ENCODE results near the gene ADAMTSL1.

Gene ADAMTSL1

GRCh38 chr9:18500451-18500850 lies 26.5 kb downstream of the ADAMTSL1 start:
- DNase-seq = no peak

- DNase-seq = no peak
Measured at GRCh38 chr9:18501949-18502348, 28.0 kb downstream of the ADAMTSL1 start.

DNA sequence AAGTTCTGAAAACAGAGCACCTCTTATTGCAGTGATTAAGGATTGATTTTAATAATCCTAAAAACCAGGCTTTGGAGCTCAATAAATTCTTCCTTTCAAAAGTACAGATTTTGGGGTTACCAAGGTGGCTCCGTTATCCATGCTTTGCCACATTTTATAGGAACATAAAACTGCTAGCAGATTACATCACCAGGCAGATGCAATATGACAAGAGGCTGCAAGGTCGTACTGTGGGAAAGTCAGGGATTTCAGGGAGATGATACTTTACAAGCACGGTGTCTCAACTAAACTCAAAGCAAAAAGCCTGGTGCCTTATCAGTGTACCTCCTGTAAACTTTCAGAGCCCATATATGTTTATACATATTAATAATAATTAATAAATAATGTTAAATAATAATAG lies 28.6 kb downstream of the ADAMTSL1 start:
- no peak for DNase-seq

DNA sequence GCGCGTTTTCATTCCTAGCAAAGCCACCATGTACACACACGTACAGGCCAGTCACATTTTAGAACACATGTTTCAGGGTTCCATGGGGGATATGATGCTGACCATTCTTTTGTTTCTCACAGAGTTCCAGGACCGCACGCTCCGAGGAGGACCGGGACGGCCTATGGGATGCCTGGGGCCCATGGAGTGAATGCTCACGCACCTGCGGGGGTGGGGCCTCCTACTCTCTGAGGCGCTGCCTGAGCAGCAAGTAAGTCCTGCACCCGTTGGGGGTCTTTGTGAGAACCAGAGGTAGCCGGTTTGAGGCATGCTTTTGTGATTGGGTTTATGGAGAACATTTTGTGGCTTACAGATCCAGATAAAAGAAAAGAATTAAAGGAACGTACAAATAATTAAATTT lies 30.8 kb downstream of the ADAMTSL1 start:
- DNase-seq = no peak

DNA sequence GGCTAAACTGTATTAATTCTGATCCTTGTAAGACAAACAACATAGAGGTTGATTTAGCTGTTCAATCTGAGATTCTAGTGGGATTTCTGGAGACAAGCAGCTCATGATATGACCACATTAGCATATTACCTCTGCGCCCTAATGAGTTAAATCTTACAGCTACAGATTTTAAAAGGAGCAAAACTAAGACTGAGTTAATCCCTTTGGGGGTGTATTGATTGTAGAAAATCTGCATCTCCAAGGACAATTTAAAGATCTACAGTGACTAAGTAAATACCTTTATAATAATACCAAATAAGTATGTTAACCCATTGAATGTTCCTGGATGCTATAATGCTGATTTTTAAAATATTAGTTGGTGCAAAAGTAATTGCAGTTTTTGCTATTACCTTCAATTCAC lies 33.2 kb downstream of the ADAMTSL1 start:
- no peak for DNase-seq

- no peak for DNase-seq
Measured at GRCh38 chr9:18516514-18516913, 42.6 kb downstream of the ADAMTSL1 start.

DNA sequence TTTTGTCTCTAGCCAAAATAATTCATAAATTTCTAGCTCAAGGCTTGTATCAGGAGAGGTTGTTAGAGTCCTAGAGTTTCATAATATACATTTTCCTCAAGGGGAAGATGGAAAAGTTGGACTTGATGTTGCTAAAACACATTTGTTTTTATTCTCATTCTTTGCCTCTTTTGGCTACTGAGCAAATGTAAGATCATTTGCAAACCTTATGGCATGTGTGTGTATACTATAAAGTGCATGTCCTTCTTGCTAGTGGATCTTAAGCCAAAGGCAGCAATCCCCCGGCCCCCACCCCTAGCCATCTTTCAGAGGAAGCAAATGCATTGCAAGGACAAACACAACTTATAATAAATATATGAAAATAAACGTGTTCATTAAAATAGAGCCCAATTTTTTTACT lies 43.0 kb downstream of the ADAMTSL1 start:
- DNase-seq = no peak

DNA sequence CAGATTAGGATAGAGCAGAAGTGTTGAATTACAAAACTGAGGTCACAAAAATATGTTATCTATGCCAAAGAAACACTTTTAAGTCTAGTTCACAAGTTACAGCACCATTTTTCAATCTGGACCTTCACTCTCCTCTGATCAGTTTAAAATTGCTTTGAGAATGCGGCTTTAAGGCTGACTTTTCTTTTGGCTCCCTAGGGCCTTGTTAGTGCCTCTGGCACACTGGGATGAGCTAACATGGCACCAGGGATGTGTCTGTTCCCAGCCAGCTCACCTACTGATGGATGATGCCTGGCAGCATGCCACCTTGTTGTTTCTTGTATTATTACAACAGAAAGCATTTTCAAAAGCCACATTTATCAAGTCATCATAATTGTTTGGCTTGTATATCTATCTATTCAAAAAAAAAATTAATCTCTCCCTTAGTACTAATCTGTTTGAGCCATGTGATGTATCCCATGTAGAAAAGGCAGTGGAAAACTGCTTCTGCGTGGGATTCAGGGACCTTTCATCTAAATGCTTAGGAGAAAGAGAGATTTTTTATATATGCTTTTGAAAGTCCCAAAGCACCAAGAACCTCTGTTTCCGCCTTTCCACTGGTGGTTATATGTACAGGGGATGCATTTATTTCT lies 46.6 kb downstream of the ADAMTSL1 start:
- no peak for DNase-seq

GRCh38 chr9:18526685-18527084 lies 52.7 kb downstream of the ADAMTSL1 start:
- DNase-seq = no peak

GRCh38 chr9:18531136-18532065 lies 57.4 kb downstream of the ADAMTSL1 start:
- no peak for DNase-seq

DNA sequence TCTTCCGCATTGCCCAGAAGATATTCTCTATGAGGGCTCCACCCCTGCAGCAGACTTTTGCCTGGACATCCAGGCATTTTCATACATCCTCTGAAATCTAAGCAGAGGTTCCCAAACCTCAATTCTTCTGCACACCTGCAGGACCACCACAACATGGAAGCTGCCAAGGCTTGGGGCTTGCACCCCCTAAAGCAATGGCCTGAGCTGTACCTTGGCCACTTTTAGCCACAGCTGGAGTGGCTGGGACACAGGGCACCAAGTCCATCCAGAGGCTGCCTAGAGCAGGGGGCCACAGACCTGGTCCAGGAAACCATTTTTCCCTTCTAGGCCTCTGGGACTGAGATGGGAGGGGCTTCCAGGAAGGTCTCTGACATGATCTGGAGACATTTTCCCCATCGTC lies 60.7 kb downstream of the ADAMTSL1 start:
- DNase-seq = no peak

GRCh38 chr9:18536554-18536953 lies 62.6 kb downstream of the ADAMTSL1 start:
- no peak for DNase-seq

DNA sequence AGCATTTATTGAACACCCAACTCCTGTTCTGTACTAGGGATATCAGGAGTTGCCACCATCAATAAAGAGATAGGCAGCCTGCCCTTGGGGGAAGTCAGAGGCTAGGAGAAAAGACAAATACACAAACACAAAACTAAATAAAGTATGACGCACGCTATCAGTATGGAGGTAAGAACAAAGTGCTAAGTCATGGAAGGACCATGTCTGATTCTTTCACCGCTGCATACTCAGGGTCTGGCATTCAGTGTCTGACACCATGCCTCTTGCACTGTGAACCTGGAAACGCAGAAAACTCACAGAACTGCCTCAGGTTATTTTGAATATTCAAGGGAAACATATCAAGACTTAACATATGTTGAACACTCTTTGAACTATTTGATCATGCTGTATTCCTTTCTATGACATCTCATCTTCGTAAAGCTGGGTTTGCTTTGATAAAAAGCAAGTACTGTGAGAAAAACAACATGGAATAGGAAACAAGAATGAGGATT lies 65.3 kb downstream of the ADAMTSL1 start:
- no peak for DNase-seq

DNA sequence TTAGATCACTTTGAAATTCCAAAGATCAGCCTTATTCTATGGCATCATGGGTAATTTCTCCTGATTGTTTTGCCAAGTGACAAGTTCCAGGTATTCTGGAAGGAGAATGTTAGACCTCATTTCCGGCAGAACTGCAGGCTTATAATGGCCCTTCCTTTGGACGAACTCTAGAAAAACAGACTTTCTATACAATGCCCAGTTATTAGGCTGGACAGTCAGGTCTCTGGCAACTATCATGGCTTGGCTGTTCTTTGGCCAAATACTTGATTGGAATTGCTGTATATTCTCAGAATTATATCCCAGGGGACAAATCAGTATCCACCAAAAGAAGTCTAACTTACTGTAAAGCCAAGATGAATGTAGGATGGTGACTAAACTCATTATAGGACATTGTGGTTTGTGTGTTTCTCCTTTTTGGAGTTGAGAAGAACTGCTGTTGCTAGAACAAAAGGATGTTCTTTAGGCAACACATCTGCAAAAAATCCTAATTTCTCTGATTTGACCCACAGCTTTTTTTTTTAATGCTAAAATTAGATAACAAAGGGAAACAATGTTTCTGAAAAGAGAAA lies 69.0 kb downstream of the ADAMTSL1 start:
- no peak for DNase-seq

- no peak for DNase-seq
Measured at GRCh38 chr9:18543406-18544192, 69.6 kb downstream of the ADAMTSL1 start.

DNA sequence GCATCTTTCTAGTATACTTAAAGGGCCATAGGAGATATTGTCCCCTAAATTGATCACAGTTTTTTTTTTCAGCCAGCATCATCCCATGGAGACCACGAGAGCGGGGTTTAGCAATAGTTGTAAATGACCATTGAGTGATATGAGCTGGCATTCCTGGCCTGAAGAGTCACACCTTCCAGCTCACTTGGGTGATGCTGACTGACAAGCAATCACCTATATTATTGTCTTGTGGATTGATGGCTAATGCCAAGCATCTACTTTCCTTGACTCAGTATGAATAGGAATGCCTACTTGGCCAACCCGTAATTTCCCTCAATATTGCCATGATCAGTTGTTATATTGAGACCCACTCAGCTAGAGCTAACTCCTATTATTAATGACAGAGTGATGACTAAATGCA lies 70.5 kb downstream of the ADAMTSL1 start:
- no peak for DNase-seq

GRCh38 chr9:18545636-18546360 lies 71.8 kb downstream of the ADAMTSL1 start:
- no peak for DNase-seq

GRCh38 chr9:18548456-18548855 lies 74.5 kb downstream of the ADAMTSL1 start:
- DNase-seq = no peak

GRCh38 chr9:18549772-18550171 lies 75.8 kb downstream of the ADAMTSL1 start:
- DNase-seq = no peak

DNA sequence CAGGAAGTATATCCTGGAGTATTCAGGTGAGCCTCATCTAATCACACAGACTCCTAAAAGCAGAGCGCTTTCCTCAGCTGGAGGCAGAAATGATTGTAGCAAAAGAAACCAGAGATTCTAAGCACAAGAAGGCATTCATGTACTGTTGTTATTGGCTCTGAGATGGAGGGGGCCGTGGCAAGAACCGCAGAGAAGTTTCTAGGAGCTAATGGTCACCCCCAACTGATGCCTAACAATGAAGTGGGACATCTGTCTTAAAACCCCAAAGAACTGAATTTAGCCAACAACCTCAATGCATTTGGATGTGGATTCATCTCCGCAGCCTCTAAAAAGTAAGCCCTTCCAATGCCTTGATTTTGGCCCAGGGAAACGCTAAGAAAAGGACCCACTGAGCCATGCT lies 76.3 kb downstream of the ADAMTSL1 start:
- no peak for DNase-seq

GRCh38 chr9:18554244-18554643 lies 80.3 kb downstream of the ADAMTSL1 start:
- DNase-seq = no peak

All from activated naive CD4-positive, alpha-beta T cell treated with Interleukin-2 at 50 U/mL for 16 hours (primary cell).